GM19023 (cell line): ENCODE data around the gene PTPRU.

ENCODE experiments used
- ATAC-seq: cut with Tn5 transposase; IDR thresholded peaks from one replicate; pipeline ENCODE4 v1.9.1; 2021; ENCODE audit warnings: mild to moderate bottlenecking, moderate library complexity; ENCODE audit not compliant: unreplicated experiment

The PTPRU gene

DNA sequence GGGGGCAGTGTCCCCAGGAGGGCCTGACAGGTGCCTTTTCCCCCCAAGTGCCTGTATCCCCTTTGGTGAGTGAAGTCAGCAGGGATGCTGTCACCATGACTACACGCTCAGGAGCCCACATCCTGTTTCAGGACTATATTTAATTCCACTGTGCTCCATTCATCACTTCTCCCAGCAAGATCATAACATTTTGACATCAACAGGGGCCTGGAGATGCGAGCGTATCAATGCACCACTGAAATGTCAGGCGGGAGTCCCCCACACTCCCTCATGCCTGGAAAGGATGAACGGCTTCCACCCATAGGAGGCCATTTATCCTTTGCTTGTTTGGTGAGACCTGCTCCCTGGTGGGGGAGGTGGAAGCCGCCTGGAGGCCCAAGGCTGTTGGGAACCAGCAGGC is 119.1 kb downstream of the PTPRU start:
- ATAC-seq, result no peak

- ATAC-seq, result no peak
These were observed 120.3 kb downstream of the PTPRU start for GRCh38 chr1:29356663-29357062.

DNA sequence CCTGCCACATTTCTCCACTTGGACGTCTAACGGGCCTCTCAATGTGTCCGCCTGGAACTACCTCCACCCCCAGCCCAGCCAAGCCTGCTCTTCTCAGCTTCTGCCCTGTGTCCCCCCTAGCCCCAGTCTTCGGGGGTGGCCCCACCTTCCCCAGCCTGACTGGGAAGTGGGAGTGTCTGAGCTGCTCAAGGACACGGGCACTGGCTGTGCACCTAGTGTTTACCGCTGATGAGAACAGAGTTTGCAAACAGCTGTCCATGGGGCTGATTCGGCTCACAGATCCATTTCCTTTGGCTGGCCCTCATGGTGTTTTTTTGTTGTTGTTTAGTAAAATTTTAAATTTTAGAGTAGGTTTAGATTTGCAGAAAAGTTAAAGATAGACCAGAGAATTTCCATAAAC is 121.1 kb downstream of the PTPRU start:
- no peak for ATAC-seq

DNA sequence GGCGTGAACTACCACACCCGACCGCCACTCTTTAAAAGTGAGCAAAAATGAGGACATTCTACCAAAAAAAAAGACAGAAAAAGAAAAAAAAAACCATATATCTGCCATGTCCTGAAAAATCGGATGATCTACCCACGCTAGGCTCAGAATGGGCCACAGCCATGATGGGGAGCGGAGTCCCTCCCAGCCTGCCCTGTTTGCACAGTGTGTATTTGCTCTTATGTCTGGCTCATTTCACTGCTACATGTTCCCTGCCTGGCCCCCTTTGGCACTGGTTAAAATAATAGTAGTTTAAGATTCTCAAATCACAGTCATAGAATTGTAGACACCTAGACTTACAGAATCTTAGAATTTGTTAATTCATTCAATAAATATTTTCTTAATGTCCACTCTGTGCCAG is 121.9 kb downstream of the PTPRU start:
- no peak for ATAC-seq

- no peak for ATAC-seq
These were observed 124.4 kb downstream of the PTPRU start for GRCh38 chr1:29360768-29361167.

DNA sequence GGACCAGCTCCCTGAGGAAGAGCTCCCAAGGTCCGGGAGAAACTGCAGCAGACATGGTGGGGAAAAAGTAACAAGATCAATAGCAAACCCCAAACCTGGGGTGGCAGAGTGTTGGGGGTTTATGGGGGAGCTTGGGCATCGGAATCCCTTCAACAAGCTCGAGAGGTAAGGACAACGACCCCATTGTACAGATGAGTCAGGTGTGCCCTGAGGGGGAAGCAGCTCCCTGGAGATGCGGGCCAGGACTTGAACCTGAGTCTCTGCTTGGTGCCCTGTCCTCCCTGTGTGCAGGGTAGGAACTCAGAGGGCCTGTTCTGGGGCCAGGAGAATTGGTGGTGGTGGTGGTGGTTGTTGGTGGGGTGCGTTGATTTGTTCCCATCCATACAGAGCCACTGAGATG is 125.4 kb downstream of the PTPRU start:
- ATAC-seq, result no peak

GRCh38 chr1:29362116-29362515 is 125.8 kb downstream of the PTPRU start:
- no peak for ATAC-seq

GRCh38 chr1:29362764-29363163 is 126.4 kb downstream of the PTPRU start:
- ATAC-seq, result no peak

GRCh38 chr1:29363536-29363935 is 127.2 kb downstream of the PTPRU start:
- no peak for ATAC-seq

DNA sequence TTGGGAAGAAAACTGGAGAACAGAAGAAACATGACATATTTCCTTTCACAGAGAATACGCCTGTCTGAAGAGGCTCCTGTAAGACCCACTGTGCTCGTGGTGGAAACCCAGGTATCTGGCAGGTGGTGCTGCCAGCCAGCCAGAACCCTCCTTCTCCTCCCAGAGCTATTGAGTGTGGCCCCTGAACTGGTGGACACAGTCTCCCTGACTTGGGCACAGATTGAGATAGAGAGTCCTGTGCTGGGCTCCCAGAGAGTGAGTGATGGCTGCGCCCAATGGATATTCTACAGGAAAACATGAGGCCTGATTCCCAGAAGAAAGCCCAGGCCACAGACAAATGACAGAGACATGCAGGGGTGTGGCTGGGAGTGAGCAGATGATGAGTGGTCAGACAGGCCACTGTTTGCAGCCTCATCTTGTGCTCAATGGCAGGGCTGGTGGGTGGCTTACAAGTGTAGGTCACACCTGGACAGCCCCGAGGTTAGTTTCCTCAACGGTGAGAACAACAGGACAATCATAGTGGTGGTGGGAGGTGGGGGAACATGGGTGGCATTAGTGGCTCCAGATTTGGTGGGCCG is 127.9 kb downstream of the PTPRU start:
- ATAC-seq, result no peak

DNA sequence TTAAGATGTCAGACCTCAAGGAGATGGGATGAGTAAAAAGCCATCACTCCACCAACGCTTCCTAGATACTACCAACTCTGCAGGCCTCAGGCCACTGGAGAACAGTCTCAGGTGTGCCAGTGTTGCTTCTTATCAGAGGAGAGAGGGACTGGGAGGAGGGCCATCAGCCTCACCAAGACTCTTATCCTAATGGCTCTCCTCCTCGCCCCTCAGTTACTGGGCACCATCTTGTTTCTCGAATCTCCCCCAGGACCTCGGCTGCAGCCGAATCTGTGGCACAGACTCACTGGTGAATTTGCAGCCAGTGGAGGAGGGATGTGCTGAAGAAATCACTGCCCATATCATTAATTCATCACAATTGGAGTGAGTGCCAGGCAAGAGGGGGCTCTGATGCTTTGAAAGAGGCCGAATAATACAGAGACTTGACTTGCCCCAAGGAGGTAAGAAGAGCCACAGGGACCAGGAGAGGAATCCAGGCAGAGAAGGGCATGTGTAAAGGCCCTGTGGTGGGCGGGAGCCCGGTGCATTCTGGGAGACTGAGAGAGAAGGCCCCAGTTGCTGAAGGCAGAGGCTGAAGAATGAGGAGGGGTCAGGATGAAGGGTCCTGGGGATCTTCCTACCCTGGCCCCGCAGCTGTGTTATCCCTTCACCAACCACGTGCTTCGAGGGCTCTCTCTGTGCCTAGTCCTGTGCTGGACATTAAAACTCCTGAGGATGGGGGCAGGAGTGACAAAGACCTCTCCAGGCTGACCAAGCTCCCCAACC is 129.8 kb downstream of the PTPRU start:
- ATAC-seq, result no peak

GRCh38 chr1:29368936-29369932 is 132.9 kb downstream of the PTPRU start:
- ATAC-seq, result no peak

GRCh38 chr1:29370067-29370466 is 133.7 kb downstream of the PTPRU start:
- ATAC-seq, result no peak

GRCh38 chr1:29371332-29371731 is 135.0 kb downstream of the PTPRU start:
- no peak for ATAC-seq

GRCh38 chr1:29372108-29372507 is 135.8 kb downstream of the PTPRU start:
- no peak for ATAC-seq
